ENCODE data around the gene SNCG.
"Not testable (repeated sequence)": the region's sequence is repeated elsewhere in the genome, so short reads cannot be mapped to it uniquely, and the experiment has no call there.

The SNCG gene

DNA sequence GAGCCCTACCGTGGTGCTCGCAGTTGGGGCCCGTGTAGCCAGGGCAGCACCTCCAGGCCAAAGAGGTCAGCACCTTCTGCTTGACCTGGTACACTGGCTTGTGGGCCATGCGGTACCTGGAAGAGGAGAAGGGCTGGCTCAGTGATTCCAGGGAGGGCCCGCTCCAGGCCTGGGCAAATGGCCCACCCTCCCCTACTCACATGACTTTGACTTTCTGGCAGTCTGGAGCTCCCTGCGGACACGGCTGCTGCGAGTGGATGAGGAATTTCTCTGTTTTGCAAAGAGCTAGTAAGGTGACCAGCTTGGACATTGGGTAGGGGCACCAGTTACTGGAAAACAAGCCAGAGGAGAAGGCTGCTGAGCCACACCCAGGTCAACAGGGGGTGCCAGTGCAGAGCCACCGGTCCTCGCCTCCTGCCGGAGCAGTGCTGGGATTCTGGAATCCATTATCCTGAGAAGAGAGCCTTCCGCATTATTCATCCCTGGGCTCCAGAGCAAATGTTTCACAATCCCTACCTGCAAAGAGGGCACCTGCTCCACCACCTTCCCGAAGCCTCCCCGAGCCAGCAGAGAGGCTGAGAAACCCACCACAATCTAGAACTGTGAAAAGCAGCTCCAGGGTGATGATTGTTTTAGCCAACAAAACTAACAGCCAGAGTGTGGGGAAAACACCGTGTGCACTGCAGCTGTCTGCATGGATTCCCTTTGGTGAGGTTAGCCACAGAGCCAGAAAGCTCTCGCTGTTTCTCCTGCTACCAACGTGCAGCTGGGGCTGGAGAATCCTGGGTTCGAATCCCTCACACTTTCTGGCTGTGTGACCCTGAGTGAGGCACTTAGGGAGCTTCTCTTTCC lies 12.8 kb upstream of the SNCG start:
- no peak for DNase-seq

GRCh38 chr10:86946213-86947155 lies 11.9 kb upstream of the SNCG start:
- DNase-seq: peak; percentile 88

DNA sequence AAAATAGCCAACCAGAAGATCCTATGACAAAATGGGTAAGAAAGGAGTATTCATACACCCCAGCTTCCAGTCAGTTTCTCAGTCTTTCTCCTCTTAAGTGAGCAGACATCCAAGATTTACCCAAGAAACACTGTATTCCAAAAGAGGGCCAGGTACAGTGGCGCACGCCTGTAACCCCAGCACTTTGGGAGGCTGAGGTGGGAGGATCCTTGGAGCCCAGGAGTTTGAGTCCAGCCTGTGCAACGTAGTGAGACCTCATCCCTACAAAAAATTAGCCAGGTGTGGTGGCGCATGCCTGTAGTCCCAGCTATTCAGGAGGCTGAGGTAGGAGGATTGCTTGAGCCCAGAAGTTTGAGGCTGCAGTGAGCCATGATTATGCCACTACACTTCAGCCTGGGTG lies 10.6 kb upstream of the SNCG start:
- not testable (repeated sequence) for DNase-seq

- DNase-seq: no peak
Observed at GRCh38 chr10:86950349-86950748, 8.1 kb upstream of the SNCG start.

GRCh38 chr10:86951184-86951761 lies 7.1 kb upstream of the SNCG start:
- DNase-seq: no peak

DNA sequence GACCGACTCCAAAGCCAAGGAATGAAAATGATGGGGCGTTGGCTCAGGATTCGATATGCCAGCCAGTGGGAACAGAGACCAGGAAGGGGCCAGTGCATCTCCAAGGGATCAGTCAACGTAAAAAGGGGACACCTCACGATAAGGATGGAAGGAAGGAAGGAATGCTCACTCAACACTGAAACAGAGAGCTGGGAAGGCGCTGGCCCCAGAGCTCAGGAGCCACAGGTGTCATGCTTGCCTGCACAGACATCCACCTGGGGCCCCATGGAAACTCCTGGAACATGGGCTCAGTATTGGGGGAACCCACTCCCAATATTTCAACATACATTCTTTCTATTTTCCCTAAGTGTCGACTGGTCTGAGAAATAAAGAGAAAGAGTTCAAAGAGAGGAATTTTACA lies 6.3 kb upstream of the SNCG start:
- no peak for DNase-seq

GRCh38 chr10:86952697-86953096 lies 5.7 kb upstream of the SNCG start:
- DNase-seq: not testable (repeated sequence)

- no peak for DNase-seq
Observed at GRCh38 chr10:86953747-86954680, 4.4 kb upstream of the SNCG start.

GRCh38 chr10:86954681-86955500 lies 3.5 kb upstream of the SNCG start:
- no peak for DNase-seq

GRCh38 chr10:86955501-86956194 lies 2.8 kb upstream of the SNCG start:
- DNase-seq: no peak

- DNase-seq: no peak
Observed at GRCh38 chr10:86956195-86956847, 2.1 kb upstream of the SNCG start.

DNA sequence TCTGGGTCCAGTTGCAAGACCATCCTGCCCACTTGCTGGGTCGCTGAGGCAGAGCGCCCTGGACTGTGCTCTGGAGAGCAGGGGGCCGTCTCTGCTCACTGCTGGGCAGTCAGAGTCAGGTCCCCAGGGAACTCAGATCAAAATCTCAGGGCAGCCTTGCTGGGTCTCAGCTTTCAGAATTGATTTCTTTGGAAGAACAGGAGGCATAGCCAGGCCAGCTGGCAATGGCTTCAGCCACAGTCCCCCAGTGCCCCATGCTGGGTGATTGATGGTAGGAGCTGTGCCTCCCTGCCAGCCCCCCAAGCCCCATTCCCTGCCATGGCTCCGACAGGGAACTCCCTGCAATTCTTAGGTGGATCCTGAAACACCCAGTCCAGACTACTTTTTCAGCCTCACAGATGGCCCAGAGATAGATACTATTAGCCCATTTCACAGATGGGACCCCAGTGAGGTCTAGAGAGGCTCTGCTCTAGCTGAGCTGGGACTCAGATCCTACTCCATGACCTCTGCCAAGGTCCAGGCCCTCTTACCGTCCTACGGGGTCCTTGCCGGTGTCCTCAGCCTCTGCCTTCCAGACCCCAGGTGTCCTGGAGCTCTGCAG lies 1.5 kb upstream of the SNCG start:
- DNase-seq: no peak

- DNase-seq: no peak
Observed at GRCh38 chr10:86957471-86958115, 806 bp upstream of the SNCG start, which contains the start of gene MMRN2. Gene MMRN2, minus strand, starts transcription at chr10:86957615. Its CDS starts 74 bp downstream, at chr10:86957541.

DNA sequence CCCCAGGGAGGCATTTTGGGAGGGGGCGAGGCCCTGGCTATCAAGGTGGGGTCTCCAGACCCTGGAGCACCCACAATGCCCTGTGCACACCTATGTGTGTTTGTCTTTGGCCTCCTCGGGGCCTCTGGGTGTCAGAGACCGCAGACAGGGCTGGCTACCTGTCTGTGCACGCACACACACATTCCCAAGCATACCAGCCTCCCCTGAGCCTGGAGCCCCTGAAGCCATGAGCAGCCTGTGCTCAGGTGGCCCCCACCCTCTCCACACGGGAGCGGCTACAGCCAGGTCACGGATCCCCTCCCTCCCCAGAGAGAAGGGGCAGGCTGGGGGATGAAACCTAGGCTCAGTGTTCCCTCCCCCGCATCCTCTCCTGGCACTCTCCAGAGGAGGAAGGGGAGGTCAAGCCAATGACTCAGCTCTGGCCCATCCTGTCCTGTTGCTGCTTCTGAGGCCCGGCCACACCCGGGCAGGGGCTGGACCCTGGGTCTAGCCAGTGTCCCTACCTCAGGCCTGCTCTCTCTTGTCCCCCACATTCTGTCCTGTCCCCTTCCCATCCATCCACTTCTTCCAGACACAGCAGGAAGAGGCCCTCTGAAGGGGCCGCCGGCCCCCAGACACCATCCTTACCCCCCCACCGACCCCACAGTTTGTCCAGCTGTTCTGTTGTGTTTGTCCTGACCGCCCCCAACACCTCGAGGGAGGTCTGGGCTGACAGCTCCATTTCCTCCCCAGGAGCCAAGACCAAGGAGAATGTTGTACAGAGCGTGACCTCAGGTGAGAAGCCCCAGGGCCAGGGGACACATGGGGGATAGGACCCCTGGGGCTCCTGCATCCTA lies 720 bp downstream of the SNCG start:
- no peak for DNase-seq

- no peak for DNase-seq
Observed at GRCh38 chr10:86959737-86960002, 1.3 kb downstream of the SNCG start.

GRCh38 chr10:86960003-86960862 lies 1.8 kb downstream of the SNCG start:
- DNase-seq: no peak

- no peak for DNase-seq
Observed at GRCh38 chr10:86960863-86961434, 2.5 kb downstream of the SNCG start.

Measured in NCI-H1092 (cell line).